NCI-H1417 (cell line): Measurements from ENCODE around the gene KLHL22.
A peak's percentile ranks its signal among the peaks of the same experiment; 100 is the strongest.
"Not testable (repeated sequence)": the region's sequence is repeated elsewhere in the genome, so short reads cannot be mapped to it uniquely, and the experiment has no call there.

ENCODE experiments used
- DNase-seq, 3 experiments: peaks; one replicate each; lab custom pipeline; 2025; lab: John Stamatoyannopoulos, UW

Gene KLHL22

DNA sequence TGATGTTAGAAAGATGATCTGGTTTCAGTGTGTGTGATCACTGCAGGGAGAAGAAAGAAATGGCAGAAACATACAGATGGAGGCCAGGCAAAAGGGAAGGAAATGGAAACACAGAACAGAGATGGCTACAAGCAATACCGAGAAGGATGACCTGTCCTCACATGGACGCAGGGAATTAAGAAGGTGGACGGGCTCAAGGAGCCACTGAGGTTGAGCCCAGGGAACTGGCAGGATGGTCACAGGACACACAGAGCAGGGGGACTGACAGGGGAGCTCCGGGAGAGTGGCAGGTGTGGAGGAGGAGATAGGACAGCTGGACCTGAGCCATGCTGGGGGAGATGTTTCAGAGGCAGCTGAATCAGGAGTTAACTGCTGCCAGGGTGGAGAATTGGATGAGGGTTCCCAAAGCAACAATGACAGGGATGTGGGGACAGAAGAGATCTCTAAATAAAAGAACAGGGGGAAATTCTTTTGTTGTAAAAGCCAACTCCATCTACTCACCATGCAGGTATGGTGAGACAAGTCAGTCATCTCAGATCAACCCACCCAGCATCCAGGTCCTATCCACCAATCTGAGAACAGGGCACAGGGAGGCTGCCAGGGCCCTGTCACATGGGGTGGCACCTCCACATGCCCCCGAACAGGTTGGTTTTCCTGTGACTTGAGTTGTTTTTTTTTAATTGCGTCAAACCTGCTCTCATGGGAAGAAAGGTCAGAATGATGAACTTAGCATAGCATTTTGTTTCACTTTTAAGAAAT, 26.3 kb downstream of the KLHL22 start:
- DNase-seq, result no peak

- no peak for DNase-seq
These were observed 28.8 kb downstream of the KLHL22 start for GRCh38 chr22:20466659-20467379.

- DNase-seq, result no peak
These were observed 29.9 kb downstream of the KLHL22 start for GRCh38 chr22:20465759-20466077.

DNA sequence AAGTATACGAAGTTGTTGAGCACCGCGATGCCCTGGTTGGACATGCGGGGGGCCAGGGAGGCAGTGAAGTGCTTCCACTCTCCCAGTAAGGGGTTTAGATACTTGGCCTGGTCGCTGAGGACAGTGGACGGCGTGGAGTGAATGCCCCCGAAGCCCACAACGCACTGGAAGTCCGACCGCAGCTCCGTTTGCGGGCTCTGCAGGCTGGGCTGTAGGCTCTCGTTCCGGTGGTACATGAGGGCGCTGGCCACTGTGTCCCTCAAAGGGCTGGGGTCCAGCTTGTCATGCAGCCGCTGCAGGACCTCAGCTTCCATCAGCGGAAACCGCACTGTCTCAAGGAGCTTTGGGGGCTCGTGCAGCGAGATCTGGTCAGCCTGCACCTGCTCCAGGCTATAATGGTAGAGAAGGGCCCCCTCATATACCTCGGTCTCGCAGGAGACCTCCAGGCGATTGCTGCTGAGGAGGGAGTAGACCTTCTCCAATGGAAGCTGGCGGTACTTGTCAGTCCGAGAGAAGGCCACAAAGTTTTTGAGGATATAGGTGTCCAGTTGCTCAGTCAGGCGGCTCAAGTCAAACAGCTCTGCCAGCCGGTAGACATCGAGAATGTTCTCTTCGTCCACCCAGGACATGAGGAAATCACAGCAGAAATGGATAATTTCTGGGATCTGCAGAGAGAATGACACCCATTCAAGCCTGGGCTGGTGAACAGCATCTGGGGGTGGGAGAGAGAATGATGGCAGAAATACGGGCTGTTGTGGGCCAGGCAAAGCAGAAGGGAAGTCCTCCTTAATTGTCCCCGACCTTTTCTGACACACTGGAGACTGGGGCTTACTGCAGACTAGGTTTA, 30.5 kb downstream of the KLHL22 start:
- DNase-seq, result no peak

DNA sequence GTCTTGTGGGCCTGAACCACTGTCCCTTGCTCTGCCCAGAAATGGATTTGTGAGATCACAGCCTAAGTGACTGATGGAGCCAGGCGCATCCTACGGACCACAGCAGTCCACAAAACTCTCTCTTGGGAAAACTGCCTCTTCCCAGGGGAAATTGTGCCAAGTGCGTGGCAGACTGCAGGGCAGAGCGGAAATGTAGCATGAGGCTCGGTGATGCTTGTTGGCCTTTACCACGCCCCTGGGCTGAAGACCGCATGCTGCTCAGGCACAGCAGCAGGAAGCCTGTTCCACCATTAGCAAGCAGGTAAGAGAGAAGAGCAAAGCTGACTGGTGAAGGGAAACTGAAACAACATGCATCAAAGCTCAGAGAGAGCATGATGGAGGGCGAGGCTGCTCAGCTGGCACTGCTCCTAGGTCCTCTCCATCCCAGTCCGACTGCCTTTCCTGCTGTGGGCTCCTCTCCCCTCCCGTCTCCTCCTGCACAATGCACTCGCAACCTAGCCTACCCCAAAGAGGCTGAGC, 31.4 kb downstream of the KLHL22 start:
- no peak for DNase-seq

DNA sequence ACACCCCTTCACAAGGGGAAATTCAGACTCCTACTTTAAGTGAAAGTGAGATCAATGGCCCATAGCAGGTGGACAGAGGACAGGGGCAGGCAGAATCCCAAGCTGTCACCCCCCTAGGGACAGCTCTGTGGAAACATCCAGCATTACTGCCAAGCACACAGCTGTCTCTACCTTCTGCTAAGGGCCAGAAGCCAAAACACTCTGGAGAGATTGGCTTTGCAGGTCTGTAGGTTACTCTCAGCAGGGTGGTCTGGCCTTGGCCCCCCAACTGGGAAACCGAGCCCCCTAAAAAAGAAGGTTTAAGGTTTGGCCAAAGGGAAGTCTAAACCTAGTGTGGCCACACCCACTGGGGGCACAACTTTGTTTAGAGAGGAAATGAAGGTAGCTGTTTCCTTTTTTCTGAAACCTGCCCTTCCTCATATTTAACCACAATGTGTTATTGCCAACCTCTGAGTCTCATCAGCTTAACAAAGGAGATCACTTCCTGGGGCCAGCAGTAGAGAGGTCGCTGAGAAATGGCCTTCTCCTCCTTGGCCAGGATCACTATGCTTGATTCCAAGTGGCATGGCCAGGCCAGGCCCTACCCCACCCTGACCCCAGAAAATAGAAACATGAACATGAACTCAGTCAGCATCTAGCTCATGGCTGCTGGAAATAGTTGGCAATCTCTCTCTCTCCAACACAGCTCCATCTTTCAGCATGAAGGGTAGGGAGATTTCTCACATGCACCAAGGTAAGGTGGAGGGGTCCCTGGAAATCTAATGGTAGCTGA, 32.1 kb downstream of the KLHL22 start:
- no peak for DNase-seq

DNA sequence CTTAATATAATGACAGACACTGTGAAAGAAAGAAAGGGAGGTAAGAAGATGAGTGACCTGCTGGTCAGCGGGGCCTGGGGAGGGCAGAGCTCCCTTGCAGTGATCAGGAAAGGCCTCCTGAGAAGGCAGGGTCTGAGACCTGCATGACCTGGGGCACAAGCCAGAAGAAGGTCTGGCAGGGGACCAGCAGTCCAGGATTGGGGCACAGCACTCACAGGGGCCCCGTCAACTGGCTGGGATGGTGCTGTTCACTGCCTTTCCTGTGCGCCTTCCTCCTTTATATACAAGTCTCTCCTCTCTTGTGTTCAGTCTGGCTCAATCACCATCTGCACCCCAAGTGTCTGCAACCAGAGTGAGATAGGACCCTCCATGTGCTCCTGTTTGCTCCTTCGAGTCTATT, 35.7 kb downstream of the KLHL22 start:
- no peak for DNase-seq

GRCh38 chr22:20459152-20459542, 36.4 kb downstream of the KLHL22 start:
- no peak for DNase-seq

- DNase-seq, result no peak
These were observed 37.0 kb downstream of the KLHL22 start for GRCh38 chr22:20458530-20459151.

GRCh38 chr22:20457506-20458240, 37.9 kb downstream of the KLHL22 start:
- DNase-seq, result no peak

DNA sequence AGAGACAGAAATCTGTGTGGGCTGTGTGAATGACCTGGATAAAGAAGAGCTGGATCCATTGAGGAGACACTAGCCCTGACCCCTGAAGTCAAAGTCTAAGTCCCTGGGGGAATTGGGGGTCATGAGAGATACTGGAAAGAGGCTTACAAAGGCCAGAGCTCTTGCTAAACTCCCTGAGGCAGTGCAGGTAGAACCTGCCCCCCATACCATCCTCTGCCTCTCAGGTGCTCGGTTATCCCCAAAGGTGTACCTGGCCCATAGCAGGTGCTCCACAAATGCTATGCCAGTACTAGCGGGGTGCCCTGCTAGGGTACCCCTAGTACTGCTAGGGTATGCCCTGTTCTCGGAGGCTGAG, 38.9 kb downstream of the KLHL22 start:
- DNase-seq, result no peak

DNA sequence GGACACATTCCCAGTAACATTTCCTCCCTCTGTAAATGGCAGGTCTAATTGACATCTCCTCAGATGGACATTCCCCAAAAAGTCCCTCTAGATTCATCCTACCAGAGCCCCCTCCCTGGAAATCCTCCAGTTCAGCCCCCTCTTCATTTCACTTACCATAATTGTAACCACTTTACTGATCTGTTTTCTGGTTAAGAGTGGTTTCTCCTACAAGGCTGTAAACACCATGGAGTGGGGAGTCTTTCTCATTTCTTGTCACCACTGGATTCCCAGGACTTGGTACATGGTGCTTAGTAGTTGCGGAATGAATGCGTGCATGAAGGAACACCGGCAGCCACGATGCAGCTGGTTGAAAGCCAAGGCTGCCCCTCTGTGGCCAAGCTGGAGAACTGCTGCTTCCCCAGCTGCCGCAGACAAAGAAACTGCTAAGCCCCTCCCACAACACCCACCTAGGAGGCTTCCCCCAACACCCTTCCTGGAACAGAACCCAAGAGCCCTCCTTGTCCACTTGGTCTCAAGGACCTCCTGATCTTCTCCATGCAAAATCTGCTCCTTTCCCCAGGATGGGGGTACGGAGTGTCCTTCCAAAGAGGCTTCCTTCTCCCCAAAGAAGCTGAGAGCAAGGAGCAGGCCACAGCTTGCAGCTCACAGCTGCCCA, 39.4 kb downstream of the KLHL22 start:
- DNase-seq, result peak; percentile 26 to 74 (median 51)

GRCh38 chr22:20455709-20456063, 39.9 kb downstream of the KLHL22 start:
- no peak for DNase-seq

DNA sequence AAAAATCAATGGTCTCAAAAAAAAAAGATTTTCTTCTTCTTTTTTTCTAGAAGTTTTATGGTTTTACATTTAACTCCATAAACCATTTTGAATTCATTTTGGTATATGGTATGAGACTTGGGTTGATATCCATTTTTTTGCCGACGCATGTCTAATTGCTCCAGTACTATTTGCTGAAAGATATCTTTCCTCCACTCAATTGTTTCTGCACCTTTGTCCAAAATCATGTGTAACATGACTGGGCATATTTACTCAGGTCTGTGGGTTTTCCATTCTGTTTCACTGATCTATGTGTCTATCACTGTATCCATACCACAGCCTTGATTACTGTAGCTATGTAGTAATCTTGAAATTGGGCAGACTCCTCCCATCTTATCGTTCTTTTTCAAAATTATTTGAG, 42.4 kb downstream of the KLHL22 start:
- DNase-seq, result no peak

- DNase-seq, result no peak
These were observed 43.7 kb downstream of the KLHL22 start for GRCh38 chr22:20451920-20452319.

GRCh38 chr22:20451129-20451778, 44.3 kb downstream of the KLHL22 start:
- not testable (repeated sequence) for DNase-seq

DNA sequence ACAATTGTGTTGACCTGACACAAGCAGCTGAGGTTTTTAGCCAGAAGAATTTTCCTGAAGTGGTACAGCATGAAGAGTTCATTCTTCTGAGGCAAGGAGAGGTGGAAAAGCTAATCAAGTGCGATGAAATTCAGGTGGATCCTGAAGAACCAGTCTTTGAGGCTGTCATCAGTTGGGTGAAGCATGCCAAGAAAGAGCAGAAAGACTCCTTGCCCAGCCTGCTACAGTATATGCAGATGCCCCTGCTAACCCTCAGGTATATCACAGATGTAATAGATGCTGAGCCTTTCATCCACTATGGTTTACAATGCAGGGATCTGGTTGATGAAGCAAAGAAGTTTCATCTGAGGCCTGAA, 45.1 kb downstream of the KLHL22 start:
- DNase-seq, result no peak

GRCh38 chr22:20449819-20450550, 45.6 kb downstream of the KLHL22 start:
- no peak for DNase-seq

GRCh38 chr22:20448630-20449029, 47.0 kb downstream of the KLHL22 start:
- no peak for DNase-seq
